WERI-Rb-1 (cell line): ENCODE measurements around the gene TBL1XR1.

ENCODE experiments used
- DNase-seq: peaks from one replicate; pipeline ENCODE4 v3.0.0-alpha.2; 2020
- H3K27ac ChIP-seq: fragments of 250-450 bp; sonication (Bioruptor Pico); 2 replicates; pipeline ENCODE4 v1.5.1; 2020; ENCODE audit warnings: mild to moderate bottlenecking, moderate library complexity
- H3K27me3 ChIP-seq: fragments of 250-450 bp; sonication (Bioruptor Pico); 2 replicates; pipeline ENCODE4 v1.5.1; 2021; ENCODE audit warnings: mild to moderate bottlenecking, low read depth, moderate library complexity; ENCODE audit not compliant: insufficient read depth, severe bottlenecking
- H3K36me3 ChIP-seq: fragments of 250-450 bp; sonication (Bioruptor Pico); 2 replicates; pipeline ENCODE4 v1.5.1; 2020; ENCODE audit warnings: mild to moderate bottlenecking, moderate library complexity
- H3K4me3 ChIP-seq: 2 replicates; pipeline ENCODE4 v1.5.1; 2011; ENCODE audit warnings: low read depth, mild to moderate bottlenecking, control low read depth, low read length
- H3K9me3 ChIP-seq: fragments of 250-450 bp; sonication (Bioruptor Pico); 2 replicates; pipeline ENCODE4 v1.5.1; 2021; ENCODE audit warnings: mild to moderate bottlenecking, moderate library complexity; ENCODE audit not compliant: severe bottlenecking
- CTCF ChIP-seq: IDR thresholded peaks from 2 replicates; pipeline ENCODE4 v1.5.1; 2011; ENCODE audit warnings: low read depth, mild to moderate bottlenecking, control low read depth, inconsistent platforms, low read length

The TBL1XR1 gene

GRCh38 chr3:177224414-177224813 lies 27.1 kb upstream of the TBL1XR1 start:
- no peak for DNase-seq
- Histone ChIP-seq H3K9me3 (no peaks in the 10 kb centered on the region), H3K27ac (no peak overlapping the region), H3K27me3 (no peaks in the 10 kb centered on the region), H3K4me3 (no peak overlapping the region), H3K36me3 (no peaks in the 10 kb centered on the region)
- TF ChIP-seq CTCF: no peak

- Histone ChIP-seq H3K9me3 (no peaks in the 10 kb centered on the region), H3K36me3 (no peaks in the 10 kb centered on the region)
- no peak for TF ChIP-seq CTCF
These were observed 24.5 kb upstream of the TBL1XR1 start for GRCh38 chr3:177221744-177222143.

GRCh38 chr3:177220136-177220974 lies 23.1 kb upstream of the TBL1XR1 start:
- Histone ChIP-seq H3K4me3 (no peak overlapping the region), H3K27ac (no peak overlapping the region), H3K9me3 (no peaks in the 10 kb centered on the region), H3K36me3 (no peaks in the 10 kb centered on the region), H3K27me3 (no peaks in the 10 kb centered on the region)
- TF ChIP-seq CTCF: no peak
- no peak for DNase-seq

More at GRCh38 chr3:177221744-177222143, 24.5 kb upstream of the TBL1XR1 start:
- Histone ChIP-seq H3K27me3 (no peaks in the 10 kb centered on the region), H3K4me3 (no peak overlapping the region), H3K27ac (no peak overlapping the region)
- DNase-seq: no peak

- H3K9me3 ChIP-seq: no peaks in the 10 kb centered on the region
- no peaks in the 10 kb centered on the region for H3K27me3 ChIP-seq
- DNase-seq: no peak
- H3K36me3 ChIP-seq: no peaks in the 10 kb centered on the region
- no peak overlapping the region for H3K4me3 ChIP-seq
- no peak overlapping the region for H3K27ac ChIP-seq
- no peak for TF ChIP-seq CTCF
These were observed 16.7 kb upstream of the TBL1XR1 start for GRCh38 chr3:177213801-177214535.

- no peak overlapping the region for H3K4me3 ChIP-seq
- H3K27me3 ChIP-seq: no peaks in the 10 kb centered on the region
- H3K27ac ChIP-seq: no peak overlapping the region
- no peaks in the 10 kb centered on the region for H3K9me3 ChIP-seq
- H3K36me3 ChIP-seq: no peaks in the 10 kb centered on the region
- TF ChIP-seq CTCF: no peak
- no peak for DNase-seq
These were observed 15.5 kb upstream of the TBL1XR1 start for GRCh38 chr3:177212756-177213155.
